ENCODE data around the gene COL18A1.

DNA sequence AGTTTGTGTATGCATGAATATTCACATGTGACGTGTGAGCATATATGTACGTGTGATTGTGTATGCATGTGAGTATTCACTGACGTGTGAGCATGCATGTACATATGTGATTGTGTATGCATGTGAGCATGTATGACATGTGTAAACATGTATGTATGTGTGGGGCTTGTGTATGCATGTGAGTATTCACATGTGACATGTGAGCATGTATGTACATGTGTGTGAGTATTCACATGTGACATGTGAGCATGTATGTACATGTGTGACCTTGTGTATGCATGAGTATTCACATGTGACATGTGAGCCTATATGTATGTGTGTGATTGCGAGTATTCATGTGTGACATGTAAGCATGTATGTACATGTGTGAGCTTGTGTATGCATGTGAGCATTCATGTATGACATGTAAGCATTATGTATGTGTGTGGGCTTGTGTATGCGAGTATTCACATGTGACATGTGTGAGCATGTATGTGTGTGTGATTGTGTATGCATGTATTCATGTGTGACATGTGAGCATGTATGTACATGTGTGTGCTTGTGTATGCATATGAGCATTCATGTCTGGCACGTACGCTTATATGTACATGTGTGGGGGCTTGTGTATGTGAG is 47.8 kb downstream of the COL18A1 start:
- TF ChIP-seq, protein P1, sequence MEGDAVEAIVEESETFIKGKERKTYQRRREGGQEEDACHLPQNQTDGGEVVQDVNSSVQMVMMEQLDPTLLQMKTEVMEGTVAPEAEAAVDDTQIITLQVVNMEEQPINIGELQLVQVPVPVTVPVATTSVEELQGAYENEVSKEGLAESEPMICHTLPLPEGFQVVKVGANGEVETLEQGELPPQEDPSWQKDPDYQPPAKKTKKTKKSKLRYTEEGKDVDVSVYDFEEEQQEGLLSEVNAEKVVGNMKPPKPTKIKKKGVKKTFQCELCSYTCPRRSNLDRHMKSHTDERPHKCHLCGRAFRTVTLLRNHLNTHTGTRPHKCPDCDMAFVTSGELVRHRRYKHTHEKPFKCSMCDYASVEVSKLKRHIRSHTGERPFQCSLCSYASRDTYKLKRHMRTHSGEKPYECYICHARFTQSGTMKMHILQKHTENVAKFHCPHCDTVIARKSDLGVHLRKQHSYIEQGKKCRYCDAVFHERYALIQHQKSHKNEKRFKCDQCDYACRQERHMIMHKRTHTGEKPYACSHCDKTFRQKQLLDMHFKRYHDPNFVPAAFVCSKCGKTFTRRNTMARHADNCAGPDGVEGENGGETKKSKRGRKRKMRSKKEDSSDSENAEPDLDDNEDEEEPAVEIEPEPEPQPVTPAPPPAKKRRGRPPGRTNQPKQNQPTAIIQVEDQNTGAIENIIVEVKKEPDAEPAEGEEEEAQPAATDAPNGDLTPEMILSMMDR (conservative IDR thresholded peaks at IDR 0.05) = no peak
- no peak for TF ChIP-seq ZFX (IDR thresholded peaks at IDR 0.05)
